GM21447 (cell line): ENCODE data around the gene POU2F3.
A peak's percentile ranks its signal among the peaks of the same experiment; 100 is the strongest.

Experiments
- ATAC-seq: cut with Tn5 transposase; IDR thresholded peaks from one replicate; pipeline ENCODE4 v1.9.1; 2021; ENCODE audit not compliant: unreplicated experiment

POU2F3 gene

GRCh38 chr11:120226242-120226641 lies 13.7 kb upstream of the POU2F3 start:
- ATAC-seq: no peak

DNA sequence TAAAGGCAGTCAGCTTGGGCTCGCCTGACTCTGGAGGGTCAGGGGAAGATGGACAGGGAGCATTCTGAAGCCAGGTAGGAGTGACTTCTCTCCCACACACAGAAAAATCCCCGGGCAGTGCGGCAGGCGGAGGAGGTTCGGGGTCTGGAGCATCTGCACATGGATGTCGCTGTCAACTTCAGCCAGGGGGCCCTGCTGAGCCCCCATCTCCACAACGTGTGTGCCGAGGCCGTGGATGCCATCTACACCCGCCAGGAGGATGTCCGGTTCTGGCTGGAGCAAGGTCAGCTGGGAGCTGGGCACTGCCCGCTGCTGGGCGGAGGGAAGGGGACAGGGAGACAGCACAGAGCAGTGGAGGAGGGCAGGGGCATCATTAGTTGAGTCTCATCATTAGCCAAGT lies 13.2 kb upstream of the POU2F3 start:
- no peak for ATAC-seq

DNA sequence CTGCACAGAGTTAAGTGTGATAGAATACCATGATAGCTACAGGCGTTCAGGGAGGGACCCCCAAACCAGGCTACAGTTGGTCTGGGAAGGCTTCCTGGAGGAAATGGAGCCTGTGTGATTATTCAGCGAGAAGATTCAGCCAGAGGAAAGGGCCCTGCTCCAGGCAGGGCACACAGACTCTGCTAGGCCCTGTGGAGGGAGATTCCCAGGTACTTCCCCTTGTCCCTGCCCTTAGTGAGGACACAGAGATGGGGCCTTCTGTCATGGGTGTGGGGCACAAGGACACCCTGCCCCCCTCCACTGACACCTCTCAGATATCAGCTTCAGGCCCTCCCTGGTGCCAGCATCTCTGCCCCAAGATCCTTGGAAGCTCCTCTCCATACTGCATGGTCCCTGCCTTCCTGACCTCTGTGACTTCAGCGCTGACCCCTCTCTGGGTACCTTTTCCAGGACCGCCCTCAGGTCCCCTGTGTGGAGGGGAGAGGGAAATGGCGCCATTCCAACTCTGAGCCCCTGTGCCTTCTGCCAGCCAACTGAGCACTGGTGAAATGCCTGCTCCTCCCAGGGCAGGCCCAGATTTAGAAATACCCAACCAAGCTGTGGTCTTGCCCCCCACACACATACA lies 12.6 kb upstream of the POU2F3 start:
- no peak for ATAC-seq

- ATAC-seq: no peak
Observed at GRCh38 chr11:120228794-120229384, 11.1 kb upstream of the POU2F3 start.

DNA sequence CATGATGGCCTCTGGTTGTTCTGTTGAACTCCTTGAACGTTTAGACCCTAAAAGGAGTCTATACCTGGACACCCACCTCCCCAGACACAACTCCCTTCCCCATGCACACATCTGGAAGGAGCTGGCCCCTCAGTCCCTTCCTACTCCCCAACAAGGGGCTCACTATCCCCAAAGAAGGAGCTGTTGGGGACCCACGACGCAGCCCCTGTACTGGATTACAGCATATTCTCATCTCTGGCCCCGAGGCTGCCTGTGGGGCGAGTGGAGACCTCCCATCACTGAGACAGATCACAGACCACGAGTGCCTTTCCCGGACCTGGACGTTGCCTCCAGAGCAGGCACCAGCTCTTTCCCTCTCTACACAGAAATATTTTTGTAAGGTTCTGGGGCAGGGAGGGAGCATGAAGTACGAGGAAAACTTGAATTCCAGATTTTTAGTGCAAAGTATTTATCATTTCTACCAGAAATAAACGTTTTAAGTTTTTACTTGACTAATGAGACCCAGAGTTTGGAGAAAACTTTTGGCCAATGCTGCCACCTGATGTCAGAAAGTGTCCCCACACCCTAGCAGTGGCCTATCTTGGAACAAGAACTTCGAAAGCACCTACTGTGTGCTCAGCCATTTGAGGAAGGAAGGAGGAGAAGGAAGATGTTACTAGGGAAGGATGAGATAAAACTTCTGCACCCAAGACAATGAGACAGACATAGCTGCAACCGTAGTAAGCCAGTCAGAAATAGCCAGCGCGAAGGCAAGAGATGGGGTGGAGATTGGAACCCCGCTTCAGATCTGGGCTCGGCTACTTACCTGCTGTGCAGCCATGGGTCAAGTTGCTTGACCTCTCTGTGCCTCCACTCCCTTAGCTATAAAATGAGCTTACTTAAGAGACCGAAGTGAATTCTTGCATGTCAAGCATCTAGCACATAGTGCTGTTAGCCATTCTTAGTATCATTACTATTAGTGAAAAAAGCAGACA lies 10.2 kb upstream of the POU2F3 start:
- ATAC-seq: no peak

DNA sequence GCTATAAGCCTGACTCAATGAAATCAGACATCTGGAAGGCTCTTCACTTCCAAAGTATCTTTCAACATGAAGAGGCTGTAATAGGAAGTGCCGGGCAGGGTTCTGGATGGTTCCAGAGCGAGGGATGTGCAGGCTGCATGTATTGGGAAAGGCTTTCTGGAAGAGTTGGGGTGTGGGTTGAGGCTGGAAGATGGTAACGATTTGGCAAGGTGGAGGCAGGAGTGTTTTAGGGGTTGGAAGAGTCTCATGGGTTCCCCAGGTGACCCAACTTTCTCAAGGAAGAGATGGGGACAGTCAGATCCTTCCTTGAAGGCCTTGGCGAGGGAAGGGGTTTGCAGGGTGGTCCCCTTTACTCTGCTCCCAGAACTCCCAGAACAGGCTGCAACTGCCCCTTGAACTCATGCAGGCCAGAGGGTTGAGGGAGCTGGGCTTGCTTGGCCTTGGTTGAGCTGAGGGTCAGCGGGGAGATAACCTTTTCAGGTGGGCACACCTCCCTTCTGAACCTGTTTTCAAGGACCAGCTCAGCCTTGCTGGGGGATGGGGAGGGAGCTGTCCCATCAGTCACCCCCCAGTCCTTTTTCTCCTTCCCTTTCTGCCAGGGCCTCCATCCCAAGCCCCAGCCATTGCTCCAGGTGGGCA lies 9.4 kb upstream of the POU2F3 start:
- no peak for ATAC-seq

DNA sequence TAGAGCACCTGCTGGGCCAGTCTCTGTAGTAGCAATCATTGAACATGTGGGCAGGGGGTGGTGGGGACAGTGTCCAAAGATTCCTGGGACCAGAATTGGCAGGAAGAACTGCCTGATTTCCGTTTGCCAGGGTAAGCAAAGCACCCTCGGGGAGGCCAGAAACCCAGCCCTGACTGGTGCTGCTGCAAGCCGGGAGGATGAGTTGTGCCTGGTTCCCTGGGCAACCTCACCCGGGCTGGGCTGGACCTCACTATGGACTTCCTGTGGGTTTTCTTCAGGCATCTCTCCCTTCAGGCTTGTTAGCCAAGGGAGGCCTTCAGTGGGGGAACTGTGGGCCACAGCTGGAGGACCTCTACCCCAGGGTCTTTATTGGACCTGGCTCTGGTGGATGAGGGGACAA lies 8.0 kb upstream of the POU2F3 start:
- ATAC-seq: no peak

DNA sequence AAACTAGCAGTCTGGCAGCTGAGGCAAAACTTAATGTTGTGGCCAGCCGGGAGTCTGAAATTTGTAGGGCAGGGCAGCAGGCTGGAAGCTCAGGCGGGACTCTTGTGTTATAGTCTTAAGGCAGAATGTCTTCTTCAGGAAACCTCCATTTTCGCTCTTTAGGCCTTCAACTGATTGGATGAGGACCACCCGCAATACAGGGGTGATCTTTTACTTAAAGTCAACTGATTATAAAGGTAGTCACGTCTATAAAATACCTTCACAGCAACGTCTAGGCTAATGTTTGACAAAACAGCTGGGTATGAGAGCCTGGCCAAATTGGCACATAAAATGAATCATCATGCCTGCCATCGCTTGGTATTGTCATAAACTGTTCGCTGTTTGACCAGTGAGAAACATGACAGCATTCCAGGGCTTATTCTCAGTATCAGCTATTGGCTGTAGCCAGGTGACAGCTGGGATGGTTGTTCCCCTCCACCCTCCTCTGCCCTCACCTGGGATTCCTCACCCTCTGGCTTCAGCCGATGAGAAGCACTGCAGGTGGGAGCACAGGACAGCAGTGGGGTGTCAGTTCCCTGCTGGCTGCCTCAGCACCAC lies 6.6 kb upstream of the POU2F3 start:
- ATAC-seq: no peak

DNA sequence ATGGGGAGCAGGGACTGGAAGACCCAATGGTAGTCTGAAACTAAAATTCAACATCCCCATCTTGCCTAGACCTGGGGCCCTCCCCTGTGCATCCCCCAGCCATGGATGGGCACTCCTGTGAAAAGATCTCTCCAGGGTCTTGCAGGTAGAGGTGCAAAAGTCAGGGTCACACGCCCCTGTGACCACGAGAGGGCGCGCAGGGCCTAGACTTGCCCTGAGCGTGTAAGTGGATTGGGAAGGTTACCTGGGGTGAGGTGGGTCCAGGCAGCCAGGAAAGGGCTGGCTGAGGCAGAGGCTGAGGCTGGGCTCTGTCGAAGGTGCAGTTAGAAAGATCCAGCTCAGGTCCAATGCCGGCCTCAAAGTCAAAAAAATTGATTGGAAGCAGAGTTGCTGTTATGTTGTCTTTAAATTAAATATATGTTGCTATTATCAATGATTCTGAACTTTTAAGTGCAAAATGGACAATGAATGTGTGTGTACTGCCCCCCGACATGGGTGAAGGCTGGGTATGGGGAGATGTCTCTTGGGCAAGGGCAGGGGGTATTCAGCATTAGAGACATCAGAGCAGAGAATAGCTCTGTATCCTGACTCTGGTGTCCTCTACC lies 4.8 kb upstream of the POU2F3 start:
- ATAC-seq: no peak

DNA sequence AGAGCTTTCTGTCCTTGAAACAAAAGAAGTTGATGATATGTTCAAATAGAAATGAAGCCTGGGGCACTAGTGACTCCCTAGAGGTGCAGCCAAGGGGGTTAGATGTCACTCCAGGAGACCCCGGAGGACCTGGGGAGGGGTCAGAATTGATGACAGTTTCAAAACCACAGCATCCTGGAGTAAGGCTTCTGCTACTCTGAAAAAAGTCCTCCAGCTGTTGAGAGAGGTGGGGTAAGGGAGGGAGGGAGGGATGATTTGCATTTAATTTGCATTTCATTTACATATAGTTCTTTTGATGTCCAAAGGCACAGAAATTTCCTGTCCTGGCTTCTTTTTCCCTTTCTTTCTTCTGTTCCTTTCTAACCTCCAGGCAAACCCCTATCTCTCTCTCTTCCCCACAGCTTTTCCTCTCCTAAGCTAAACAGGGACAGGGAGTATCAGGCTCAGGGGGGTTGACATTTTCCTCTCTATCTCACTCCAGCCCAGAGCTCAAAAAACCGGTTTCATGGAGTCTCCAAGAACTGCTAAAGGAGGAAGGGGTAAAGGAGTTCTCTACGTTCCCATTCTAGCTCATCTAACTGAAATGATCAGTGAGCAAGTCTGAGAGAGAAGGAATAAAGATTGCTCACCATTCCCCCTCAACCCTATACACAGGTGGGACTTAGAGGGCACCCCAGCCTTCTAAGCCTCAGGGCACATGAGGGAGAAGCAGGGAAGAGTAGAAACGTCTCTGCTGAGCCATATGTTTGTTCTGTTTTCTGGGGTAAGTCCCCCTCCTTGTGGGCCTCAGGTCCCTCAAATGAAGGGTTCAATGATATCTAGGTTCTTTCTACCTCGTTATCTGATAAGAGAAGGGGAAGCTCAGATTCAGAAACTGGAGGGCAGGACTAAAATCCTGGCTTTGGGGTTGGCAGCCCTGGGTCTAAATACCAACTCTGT lies 3.5 kb upstream of the POU2F3 start:
- no peak for ATAC-seq

DNA sequence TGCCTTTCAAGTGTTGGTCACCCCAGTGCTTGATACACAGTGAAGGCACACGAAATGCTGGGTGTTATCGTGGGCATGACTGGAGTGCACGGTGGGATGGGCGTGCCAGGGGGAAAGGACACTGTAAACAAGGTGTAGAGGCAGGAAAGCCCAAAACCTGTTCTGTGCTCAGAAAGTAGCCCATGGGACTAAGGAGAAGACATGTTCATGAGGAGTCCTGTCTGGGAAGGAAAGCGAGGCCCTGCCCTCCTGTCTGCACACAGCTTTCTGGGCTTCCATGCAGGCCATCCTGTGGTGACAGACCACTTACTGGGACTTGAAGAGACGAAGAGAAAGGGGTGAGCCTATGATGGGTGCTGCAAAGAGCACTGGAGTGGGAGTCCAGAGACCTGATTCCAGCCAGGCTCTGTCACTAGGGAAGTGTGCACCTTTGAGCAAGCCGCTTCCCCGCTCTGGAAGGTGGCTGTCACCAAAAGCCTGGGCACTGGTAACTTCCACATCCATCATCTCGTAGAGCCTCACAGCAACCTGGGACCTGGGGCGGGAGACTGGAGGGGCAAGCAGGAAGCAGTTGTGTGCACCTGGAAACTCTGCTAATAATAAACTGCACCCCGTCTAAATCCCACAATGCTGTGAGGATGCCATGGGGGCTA lies 846 bp upstream of the POU2F3 start:
- ATAC-seq: no peak

GRCh38 chr11:120240866-120241265 lies 926 bp downstream of the POU2F3 start:
- ATAC-seq: no peak

DNA sequence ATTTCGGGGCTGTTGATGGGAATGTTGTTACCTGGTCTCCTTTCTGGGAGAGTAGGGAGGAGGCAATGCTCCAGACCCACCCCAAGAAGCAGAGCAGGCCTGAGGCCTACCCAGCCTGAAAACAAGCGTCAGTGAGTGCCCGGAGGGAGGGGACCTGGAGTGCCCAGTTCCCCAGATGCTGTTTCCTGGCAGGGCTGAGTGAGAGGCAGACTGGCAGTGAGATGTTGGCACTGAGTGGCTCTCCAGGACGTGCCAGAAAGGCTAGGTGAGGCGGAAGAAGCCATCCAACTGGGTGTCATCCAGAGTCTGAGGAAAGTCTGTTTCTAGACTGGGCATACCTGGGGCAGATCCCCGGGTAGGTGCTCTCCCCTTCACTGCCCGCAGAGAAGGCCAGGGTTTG lies 1.3 kb downstream of the POU2F3 start:
- no peak for ATAC-seq

DNA sequence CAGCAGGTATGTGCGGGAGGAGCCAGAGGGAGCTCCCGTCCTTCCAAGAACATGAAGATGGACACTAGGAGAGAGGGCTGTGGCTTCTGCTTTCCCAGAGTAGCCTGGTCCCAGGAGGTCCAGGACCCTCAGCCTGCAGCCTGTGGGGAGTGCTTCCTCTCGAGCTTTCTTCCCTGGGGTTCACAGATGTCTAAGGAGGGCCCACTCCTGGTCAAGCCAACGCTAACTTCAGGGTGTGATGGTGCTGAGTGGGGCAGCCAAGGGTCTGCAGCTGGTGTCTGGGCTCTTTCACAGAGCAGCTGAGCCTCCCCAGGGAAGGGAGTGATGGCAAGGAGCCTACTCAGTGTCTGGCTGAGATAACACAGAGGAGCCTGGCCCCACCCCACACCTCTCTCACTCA lies 3.3 kb downstream of the POU2F3 start:
- ATAC-seq: no peak

DNA sequence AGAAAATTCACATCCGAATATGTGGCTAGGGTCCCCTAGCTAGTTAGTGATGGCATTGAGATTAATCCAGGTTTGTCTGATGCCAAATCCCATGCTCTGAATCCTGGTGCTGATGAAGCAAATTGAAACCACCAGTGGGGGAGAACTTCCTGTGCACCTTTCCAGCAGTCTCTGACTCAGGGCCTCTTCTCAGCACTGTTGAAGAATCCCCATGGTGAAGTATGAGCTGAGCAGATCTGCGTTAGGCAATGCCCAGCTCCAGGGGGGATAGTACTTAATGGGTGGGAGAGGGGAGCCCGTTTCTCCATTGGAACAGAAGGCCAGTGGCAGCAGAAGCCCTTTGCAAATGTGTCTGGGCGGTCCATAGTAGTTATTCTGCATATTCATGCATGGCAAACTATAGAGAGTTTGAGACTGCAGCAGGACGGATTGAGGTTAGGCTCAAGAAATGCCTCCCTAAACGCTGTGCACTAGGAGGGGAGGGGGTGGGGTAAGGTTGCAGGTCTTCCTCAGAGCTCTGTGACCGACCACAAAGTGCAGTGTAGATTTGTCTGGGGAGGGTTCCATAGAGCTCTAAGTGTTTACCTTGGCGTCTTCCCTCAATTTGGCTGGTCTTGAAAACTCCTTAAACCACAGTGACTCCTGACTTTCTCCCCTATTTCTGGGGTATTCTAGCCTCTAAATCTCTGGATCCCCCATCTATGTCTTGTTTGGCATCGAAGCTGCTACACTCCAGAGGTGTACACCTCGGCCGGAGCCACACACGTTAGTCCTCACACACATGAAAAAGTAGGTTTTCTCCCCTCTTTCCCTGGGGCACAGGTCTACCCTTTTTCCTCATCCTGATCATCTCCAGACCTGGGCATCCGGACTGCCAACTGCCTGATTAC lies 4.8 kb downstream of the POU2F3 start:
- no peak for ATAC-seq

- ATAC-seq: no peak
Observed at GRCh38 chr11:120245434-120245833, 5.5 kb downstream of the POU2F3 start.

- ATAC-seq: peak; percentile 72
Observed at GRCh38 chr11:120248551-120249278, 8.8 kb downstream of the POU2F3 start.
